Activated naive CD8-positive, alpha-beta T cell (primary cell): Measurements from ENCODE around the gene SCAPER.
A peak's percentile ranks its signal among the peaks of the same experiment; 100 is the strongest.

Experiments
- H3K27ac Mint-ChIP-seq: one replicate; pipeline ENCODE4 v1.8.0; 2021; ENCODE audit warnings: mixed read lengths
- H3K27me3 Mint-ChIP-seq: one replicate; pipeline ENCODE4 v1.8.0; 2021; ENCODE audit warnings: mixed read lengths
- H3K36me3 Mint-ChIP-seq: one replicate; pipeline ENCODE4 v1.8.0; 2021; ENCODE audit warnings: mixed read lengths
- H3K4me1 Mint-ChIP-seq: one replicate; pipeline ENCODE4 v1.8.0; 2021; ENCODE audit warnings: low read depth, mixed read lengths
- H3K4me3 Mint-ChIP-seq: one replicate; pipeline ENCODE4 v1.8.0; 2021; ENCODE audit warnings: mild to moderate bottlenecking, mixed read lengths
- H3K9me3 Mint-ChIP-seq: one replicate; pipeline ENCODE4 v1.8.0; 2021; ENCODE audit warnings: low read depth, mixed read lengths

Gene SCAPER

DNA sequence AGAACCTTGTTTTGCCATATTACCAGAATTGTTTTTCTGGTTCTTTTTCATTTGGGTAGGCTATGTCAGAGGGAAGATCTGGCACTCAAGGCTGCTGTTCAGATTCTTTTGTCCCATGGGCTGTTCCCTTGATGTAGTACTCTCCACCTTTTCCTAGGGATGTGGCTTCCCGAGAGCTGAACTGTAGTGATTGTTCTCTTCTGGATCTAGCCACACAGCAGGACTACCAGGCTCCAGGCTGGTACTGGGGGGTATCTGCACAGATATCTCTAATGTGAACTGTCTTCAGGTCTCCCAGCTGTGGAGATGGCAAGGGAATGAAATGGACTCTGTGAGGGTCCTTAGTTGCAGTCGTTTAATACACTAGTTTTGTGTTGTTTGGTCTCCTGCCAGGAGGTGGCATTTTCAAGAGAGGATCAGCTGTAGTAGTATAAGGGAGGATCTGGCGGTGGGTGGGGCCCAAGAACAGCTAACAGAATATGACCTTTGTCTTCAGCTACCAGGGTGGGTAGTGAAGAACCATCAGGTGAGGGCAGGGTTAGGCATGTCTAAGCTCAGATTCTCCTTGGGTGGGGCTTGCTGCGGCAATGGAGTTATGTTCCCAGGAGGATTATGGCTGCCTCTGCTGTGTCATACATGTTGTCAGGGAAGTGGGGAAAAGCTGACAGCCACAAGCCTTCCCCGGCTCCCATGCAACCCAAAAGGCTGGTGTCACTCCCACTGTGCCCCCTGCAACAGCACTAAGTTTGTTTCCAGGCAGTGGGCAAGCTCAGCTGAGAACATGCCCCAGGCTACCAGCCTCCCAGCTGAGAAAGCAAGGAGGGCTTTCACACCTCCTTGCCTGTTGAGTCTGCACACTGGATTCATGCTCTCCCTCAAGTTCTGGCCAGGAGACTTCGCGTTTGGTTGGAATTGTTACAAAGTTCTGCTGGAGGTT is 316.1 kb downstream of the SCAPER start:
- Mint-ChIP-seq H3K4me1 (no peaks in the 10 kb centered on the region), H3K4me3 (no peak overlapping the region), H3K27me3 (no peaks in the 10 kb centered on the region), H3K9me3 (no peaks in the 10 kb centered on the region), H3K36me3 (peaks cover 15% of the 10 kb centered on the region), H3K27ac (no peak overlapping the region)

DNA sequence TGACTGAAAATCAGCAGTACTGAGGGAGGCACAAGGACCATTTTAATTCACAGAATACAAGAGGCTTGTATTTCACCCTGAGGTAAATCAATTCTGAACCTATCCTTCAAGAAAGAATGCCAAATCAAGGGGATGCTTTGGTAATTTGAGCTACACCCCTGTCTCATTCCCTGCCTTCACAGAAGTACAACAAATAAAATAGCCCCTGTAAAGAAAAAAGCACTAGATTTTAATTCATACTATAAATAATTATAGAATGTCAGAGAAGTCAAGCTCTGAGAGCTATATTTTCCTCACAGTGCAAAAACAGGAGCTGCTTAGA is 319.6 kb downstream of the SCAPER start:
- Mint-ChIP-seq H3K27me3 (no peaks in the 10 kb centered on the region), H3K27ac (no peak overlapping the region), H3K4me3 (no peak overlapping the region), H3K9me3 (peaks cover 14% of the 10 kb centered on the region), H3K36me3 (peaks cover 19% of the 10 kb centered on the region), H3K4me1 (no peaks in the 10 kb centered on the region)

DNA sequence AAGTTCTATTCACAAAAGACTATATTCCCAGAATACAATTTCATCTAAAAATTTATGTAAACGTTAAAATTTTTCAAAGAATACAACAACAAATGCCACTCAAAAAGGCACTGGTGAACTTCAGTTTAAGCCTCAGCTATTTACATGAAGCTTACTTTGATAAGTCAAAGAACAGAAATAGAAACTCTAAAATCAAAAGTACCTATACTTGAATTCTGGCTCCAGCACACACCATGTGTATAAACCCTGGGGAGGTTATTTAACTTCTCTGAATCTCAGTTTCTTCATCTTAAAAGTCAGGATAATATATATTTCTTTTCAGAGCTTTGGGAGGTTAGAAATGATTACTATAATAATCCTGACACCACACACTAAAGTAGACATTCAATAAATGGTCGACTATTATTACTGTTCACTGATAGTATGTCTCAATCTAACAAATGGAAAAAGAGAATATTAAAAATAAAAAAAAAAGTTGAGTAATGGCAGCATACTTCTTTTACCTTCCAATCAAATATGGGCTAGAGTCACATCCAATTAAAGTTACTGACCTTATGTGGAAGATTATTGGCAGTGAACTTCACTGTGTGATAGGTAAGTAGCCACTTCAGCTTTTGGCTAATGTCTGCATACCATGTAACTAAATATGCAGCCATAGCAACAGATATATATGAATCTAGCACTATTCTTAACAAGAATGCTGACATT is 320.1 kb downstream of the SCAPER start:
- Mint-ChIP-seq H3K9me3 (peaks cover 14% of the 10 kb centered on the region), H3K4me1 (no peaks in the 10 kb centered on the region), H3K27ac (no peak overlapping the region), H3K4me3 (no peak overlapping the region), H3K36me3 (peaks cover 18% of the 10 kb centered on the region), H3K27me3 (no peaks in the 10 kb centered on the region)

DNA sequence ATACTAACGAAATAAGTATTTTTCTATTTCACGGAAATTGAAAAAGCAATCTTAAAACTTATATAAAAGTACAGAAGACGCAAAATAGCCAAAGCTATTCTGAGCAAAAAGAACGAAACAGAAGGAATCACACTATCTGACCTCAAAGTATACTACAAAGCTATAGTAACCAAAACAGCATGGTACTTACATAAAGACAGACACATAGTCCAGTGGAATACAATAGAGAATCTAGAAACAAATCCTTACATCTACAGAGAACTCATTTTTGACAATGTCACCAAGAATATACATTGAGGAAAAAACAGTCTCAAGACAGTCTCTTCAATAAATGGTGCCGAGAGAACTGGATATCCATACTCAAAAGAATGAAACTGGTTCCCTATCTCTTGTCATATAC is 322.6 kb downstream of the SCAPER start:
- Mint-ChIP-seq H3K4me1 (no peaks in the 10 kb centered on the region), H3K9me3 (peaks cover 14% of the 10 kb centered on the region), H3K27ac (no peak overlapping the region), H3K36me3 (peaks cover 12% of the 10 kb centered on the region), H3K4me3 (no peak overlapping the region), H3K27me3 (no peaks in the 10 kb centered on the region)

DNA sequence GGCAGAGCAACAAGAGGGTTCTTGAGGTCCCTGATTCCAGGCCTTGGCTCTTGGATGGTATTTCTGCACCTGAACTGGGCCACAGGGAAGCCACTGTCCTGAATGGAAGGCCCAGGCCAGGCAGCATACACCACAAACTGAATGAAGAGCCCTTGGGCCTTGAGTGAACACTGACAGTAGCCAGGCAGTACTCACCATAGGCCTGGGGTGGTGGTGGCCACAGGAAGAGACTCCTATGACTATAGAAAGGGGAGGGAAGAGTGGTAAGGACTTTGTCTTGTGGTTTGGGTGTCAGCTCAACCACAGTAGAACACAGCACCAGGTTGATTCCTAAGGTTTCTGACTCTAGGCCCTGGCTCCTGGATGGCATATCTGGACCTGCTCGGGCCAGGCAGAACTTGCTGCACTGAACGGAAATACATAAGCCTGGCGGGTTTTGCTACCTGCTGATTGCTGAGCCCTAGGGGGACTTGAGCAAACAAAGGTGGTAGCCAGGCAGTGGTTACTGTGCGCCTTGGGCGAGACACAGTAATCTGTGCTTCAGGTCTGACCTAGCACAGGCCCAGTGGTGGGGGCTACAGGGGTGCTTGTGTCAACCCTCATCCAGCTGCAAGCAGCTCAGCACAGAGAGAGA is 327.1 kb downstream of the SCAPER start:
- H3K9me3 Mint-ChIP-seq: peaks cover 12% of the 10 kb centered on the region
- H3K27ac Mint-ChIP-seq: no peak overlapping the region
- H3K4me1 Mint-ChIP-seq: peaks cover 10% of the 10 kb centered on the region
- H3K36me3 Mint-ChIP-seq: peaks cover 29% of the 10 kb centered on the region
- no peak overlapping the region for H3K4me3 Mint-ChIP-seq
- H3K27me3 Mint-ChIP-seq: no peaks in the 10 kb centered on the region

DNA sequence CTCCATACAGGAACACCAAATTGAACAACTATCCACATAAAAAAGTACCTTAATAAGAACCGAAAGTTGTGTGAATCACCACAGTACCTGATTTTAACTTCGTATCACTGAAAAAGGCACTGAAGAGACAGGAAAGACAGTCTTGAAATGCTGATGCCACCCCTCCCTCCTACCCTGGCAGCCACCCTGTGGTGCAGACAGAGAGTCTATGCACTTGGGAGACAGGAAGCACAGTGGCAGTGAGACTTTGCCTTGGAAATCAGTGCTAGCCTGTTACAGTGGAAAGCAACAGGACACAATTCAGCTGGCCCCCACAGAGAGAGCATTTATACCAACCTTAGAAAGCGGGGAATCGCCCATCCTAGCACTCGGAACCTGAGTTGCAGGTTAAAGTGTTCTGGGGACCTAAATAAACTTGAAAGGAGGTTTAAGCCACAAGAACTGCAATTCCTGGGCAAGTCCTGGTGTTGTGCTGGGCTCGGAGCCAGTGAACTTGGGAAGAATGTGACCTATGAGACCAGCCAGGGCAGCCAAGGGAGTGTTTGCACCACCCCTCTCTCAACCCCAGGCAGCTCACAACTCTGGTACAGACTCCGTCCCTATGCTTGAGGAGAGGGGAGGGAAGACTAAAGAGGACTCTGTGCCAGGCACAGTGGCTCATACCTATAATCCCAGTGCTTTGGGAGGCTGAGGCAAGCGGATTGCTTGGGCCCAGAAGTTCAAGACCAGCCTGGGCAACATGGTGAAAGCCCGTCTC is 328.4 kb downstream of the SCAPER start:
- peaks cover 10% of the 10 kb centered on the region for H3K4me1 Mint-ChIP-seq

DNA sequence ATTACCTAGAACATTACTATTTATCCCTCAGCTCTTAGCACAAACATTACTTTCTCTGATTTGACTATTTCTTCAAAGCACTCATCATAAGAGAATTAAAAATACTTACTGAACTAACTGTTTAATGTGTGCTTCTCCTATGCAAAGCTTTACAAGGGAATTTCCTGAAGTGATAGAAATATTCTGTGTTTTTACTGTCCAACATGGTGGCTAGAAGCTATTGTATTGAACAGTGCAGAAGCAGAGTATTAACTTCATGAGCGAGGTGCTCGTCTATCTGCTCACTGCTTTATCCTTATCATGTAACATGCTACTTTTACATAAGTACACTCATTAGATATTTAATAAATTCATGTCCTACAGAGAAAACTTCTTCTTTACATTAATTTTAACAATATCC is 329.5 kb downstream of the SCAPER start:
- peaks cover 6% of the 10 kb centered on the region for H3K9me3 Mint-ChIP-seq
- H3K27me3 Mint-ChIP-seq: no peaks in the 10 kb centered on the region
- peaks cover 10% of the 10 kb centered on the region for H3K4me1 Mint-ChIP-seq
- peak overlapping the region; percentile 2 for H3K27ac Mint-ChIP-seq
- H3K36me3 Mint-ChIP-seq: peaks cover 37% of the 10 kb centered on the region
- no peak overlapping the region for H3K4me3 Mint-ChIP-seq

More for the DNA sequence above, 328.4 kb downstream of the SCAPER start:
- no peak overlapping the region for H3K4me3 Mint-ChIP-seq
- H3K9me3 Mint-ChIP-seq: peaks cover under 1% of the 10 kb centered on the region
- peaks cover 30% of the 10 kb centered on the region for H3K36me3 Mint-ChIP-seq
- H3K27ac Mint-ChIP-seq: no peak overlapping the region
- no peaks in the 10 kb centered on the region for H3K27me3 Mint-ChIP-seq

DNA sequence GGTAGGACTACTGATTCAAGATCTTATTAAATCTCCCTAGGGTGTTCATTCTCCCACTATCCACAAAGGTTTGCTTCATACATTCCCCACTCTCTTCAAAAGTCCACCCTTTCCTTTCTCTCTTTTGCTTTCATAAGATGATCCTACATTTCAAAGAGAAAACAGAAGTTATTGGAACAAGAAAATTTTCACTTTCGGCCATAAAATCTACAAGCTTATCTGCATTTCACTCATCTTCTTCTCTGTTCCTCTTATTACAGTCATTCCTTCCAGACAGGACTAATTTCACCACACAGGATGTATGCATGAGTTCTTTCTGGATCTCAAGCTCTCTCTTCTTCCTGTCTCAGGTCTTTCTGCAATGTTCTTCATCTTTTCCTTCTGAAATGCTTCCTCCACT is 329.9 kb downstream of the SCAPER start:
- H3K27ac Mint-ChIP-seq: peak overlapping the region; percentile 2
- peaks cover 10% of the 10 kb centered on the region for H3K4me1 Mint-ChIP-seq
- H3K9me3 Mint-ChIP-seq: peaks cover 10% of the 10 kb centered on the region
- H3K27me3 Mint-ChIP-seq: no peaks in the 10 kb centered on the region
- H3K4me3 Mint-ChIP-seq: no peak overlapping the region
- H3K36me3 Mint-ChIP-seq: peaks cover 41% of the 10 kb centered on the region

DNA sequence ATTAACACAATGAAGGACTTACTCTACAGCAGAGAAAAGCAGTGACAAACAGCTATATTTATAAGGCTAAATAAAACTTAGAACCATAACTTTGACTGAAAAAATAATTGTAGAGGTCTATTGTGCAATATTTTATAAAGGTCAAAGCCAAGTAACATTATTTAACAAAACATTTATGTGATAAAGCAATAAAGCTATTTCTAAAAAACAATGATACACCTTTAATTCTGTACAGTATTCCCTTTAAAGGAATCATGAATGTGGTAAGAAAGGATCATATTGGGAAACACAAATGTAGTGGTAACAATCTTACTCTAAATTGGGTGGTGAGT is 332.2 kb downstream of the SCAPER start:
- Mint-ChIP-seq H3K27ac (no peak overlapping the region), H3K36me3 (peaks cover 46% of the 10 kb centered on the region), H3K9me3 (peaks cover 12% of the 10 kb centered on the region), H3K4me3 (no peak overlapping the region), H3K27me3 (no peaks in the 10 kb centered on the region), H3K4me1 (peaks cover 10% of the 10 kb centered on the region)

DNA sequence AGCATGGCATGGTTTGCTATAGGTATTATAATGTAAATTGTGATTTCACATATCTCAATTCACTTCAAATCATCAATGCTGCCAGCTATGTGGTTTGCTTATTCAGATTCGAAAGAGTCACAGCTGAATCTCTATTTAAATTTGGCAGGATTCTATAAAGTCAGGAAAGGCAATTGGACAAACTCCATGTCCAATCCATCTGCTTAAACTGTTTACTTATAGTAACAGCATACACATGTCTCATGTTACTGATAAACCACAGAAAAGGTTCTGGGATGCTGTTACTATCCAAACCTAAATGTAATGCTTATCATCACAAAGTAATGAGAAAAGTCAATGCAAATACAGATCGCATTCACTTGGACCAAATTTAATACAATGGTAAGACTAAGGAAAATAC is 338.9 kb downstream of the SCAPER start:
- Mint-ChIP-seq H3K4me3 (no peak overlapping the region), H3K4me1 (no peaks in the 10 kb centered on the region), H3K27me3 (no peaks in the 10 kb centered on the region), H3K36me3 (peaks cover 35% of the 10 kb centered on the region), H3K9me3 (peaks cover 14% of the 10 kb centered on the region), H3K27ac (no peak overlapping the region)

DNA sequence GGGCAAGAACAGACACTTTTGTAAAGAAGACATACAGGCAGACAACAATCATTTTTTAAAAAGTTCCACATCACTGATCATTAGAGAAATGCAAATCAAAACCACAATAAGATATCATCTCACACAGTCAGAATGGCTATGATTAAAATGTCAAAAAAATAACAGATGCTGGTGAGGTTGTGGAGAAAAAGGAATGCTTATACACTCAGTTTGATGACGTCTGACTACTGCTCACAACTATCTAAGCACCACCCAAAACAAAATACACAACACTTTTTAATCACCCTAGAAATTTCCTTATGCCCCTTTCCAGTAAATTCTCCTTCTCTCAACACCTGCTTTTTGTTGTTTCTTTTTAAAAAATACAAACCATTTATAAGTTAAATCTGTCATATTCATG is 339.8 kb downstream of the SCAPER start:
- Mint-ChIP-seq H3K4me1 (no peaks in the 10 kb centered on the region), H3K4me3 (no peak overlapping the region), H3K27me3 (no peaks in the 10 kb centered on the region), H3K36me3 (peaks cover 28% of the 10 kb centered on the region), H3K9me3 (peaks cover 9% of the 10 kb centered on the region), H3K27ac (no peak overlapping the region)

DNA sequence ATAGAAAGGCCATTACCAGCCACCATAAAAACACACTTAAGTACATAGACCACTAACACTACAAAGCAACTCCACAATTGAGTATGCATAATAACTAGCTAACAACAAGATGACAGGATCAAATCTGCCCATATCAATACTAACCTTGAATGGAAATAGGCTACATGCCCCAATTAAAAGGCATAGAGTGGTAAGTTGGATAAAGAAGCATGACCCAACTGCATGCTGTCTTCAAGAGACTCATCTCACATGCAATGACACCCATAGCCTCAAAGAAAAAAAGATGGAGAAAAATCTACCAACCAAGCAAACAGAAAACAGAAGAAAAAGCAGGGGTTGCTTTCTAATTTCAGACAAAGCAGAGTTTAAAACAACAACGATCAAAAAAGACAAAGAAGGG is 349.9 kb downstream of the SCAPER start:
- Mint-ChIP-seq H3K36me3 (peaks cover 38% of the 10 kb centered on the region), H3K4me1 (peaks cover 21% of the 10 kb centered on the region), H3K27me3 (no peaks in the 10 kb centered on the region), H3K9me3 (peaks cover 5% of the 10 kb centered on the region), H3K4me3 (no peak overlapping the region), H3K27ac (no peak overlapping the region)

DNA sequence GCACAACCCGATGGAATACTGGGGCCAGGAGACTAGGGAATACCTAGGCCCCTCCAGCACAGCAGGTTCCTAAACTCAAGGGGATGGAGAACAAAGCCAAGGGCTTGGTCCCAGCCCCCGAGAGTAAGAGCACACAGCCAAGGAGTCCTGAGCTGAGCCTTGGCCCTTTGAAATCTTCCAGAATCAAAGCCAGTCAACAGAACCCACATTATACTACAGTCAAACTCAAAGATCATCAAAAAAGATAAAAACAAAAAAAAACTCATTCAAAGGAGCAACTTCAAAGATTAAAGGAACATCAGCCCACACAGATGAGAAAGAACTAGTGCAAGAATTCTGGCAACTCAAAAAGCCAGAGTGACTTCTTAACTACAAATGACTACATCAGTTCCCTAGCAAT is 351.6 kb downstream of the SCAPER start:
- Mint-ChIP-seq H3K36me3 (peaks cover 30% of the 10 kb centered on the region), H3K27ac (no peak overlapping the region), H3K9me3 (peaks cover 5% of the 10 kb centered on the region), H3K27me3 (no peaks in the 10 kb centered on the region), H3K4me3 (no peak overlapping the region), H3K4me1 (peaks cover 21% of the 10 kb centered on the region)

DNA sequence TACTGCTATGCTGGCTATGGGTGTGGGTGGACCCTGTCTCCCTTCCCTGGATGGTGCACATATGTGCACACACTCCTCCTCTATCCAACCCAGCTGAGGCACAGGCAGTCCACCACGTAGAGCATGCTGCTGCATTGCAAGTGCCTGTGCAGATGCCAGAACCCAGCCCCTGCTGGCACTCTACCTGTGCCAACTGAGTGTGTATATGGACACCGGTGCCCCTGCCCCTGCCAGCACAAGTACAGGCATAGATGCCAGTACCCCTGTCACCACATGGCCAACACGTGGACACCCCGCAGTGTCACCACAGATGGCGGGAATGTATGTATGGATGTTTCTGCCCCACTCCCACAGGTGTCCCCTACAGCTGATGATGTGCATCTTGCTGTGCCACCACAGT is 352.0 kb downstream of the SCAPER start:
- Mint-ChIP-seq H3K9me3 (peaks cover 5% of the 10 kb centered on the region), H3K27ac (no peak overlapping the region), H3K27me3 (no peaks in the 10 kb centered on the region), H3K4me1 (peaks cover 21% of the 10 kb centered on the region), H3K36me3 (peaks cover 29% of the 10 kb centered on the region), H3K4me3 (no peak overlapping the region)

DNA sequence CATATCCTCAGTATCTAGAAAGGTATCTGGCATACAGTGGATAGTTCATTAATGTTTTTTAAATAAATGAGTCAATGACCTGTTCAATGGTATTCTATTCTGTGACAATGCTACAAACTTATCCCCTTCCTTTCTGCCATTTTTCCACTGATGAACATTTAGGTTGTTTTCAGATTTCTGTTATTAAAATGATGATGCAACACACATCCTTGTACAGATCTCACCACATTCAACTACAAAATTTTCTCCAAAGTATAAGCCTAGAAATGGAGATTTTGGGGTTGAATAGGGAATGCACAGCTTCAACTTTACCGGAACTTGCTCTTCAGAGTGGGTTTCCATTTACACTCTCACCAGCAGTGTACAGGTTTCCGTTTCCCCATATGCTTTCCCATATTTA is 358.3 kb downstream of the SCAPER start:
- Mint-ChIP-seq H3K4me1 (no peaks in the 10 kb centered on the region), H3K36me3 (peaks cover 24% of the 10 kb centered on the region), H3K27me3 (no peaks in the 10 kb centered on the region), H3K9me3 (peaks cover 5% of the 10 kb centered on the region), H3K27ac (no peak overlapping the region), H3K4me3 (no peak overlapping the region)
